GM18502 (cell line): Measurements from ENCODE around the gene NEAT1.

ENCODE experiments used
- ATAC-seq: cut with Tn5 transposase; IDR thresholded peaks from one replicate; pipeline ENCODE4 v1.9.1; 2021; ENCODE audit warnings: mild to moderate bottlenecking; ENCODE audit not compliant: unreplicated experiment, poor library complexity

The NEAT1 gene

DNA sequence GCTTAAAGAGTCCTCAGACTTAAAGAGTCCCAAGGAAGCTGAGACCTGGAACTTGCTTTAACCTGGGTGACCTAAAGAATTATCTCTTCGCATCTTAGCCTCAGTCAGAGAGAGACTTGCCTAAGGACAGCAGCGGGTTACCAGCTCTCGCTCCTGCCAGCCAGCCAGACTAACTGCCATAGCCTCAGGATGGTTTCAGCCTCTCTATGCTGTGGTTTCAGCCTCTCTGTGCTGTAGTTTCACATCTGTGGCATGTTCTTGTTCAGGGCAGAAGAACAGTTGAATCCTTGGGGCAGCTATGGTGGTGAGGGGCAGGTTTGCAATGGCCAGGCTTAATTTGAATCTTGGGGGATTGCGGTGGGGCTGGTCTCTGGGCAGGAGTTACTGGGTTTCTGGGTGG is 33.9 kb upstream of the NEAT1 start:
- ATAC-seq, result no peak

GRCh38 chr11:65389294-65389980 is 33.2 kb upstream of the NEAT1 start:
- no peak for ATAC-seq

GRCh38 chr11:65390099-65390941 is 32.3 kb upstream of the NEAT1 start:
- no peak for ATAC-seq

DNA sequence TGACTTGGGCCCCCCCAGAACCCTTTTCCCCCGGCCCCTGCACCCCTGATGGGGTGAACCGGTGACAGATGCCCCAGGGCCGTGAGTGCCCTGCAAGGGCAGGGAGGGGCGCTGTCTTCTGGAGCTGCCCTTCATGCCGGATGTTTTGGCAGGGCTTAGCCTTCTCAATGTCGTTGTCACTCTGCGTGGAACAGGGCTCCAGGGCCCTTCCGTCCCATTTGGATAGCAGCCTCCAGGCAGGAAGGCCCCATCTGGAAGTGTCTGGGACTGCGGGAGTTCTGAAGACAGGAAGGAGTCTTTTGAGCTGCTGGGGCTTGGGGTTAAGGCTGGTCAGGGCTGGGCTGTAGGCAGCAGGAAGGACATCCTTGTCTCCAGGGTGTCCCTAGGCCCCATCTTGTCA is 31.6 kb upstream of the NEAT1 start:
- no peak for ATAC-seq

DNA sequence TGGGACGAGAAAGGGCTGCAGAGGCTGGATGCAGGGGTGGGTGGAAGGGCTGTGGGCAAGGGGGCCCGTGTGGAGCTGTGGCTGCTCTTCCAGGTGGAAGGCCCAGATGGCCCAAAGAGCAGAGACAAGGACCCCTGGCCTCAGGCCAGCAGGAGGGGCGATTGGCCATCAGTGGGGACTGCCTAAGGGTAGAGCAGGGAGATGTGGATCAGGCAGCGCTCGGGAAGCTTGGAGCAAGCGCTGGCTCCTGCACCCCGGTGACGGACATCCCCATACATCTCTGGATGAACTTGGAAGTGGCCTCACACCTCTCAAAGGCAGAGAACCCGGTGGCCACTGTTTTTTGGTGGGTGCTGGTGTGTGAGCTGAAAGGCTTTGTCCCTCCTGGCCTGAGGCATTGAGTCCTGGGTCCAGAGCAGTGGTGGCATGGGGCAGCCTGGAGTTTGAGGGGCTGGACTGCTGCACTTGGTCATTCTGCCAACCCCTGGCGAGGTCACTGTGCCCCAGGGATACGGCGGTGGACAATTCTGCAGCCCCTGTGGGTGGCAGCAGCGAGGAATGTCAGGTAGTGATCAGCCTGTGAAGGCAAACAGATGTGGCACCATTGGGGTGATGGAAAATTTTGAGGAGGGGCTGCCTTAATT is 30.3 kb upstream of the NEAT1 start:
- no peak for ATAC-seq

DNA sequence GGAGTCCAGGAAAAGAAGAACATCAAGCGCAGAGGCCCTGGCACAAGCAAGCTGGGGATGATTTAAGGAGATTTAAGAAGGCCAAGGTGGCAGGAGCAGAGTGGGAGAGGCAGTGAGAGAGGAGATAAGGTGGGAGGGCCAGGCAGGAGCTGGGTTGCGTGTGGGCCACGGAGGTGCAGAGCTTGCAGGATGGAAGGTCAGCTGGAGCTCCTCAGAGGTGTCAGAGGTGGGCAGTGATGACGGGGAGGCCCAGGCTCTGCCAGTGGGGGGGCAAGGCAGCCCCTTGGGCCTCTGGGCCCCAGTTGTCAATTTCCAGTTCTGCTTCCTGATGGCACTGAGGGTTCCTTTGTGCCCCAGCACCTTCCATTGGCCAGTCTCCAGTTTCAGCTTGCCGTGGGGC is 29.7 kb upstream of the NEAT1 start:
- no peak for ATAC-seq

GRCh38 chr11:65393513-65394079 is 29.0 kb upstream of the NEAT1 start:
- ATAC-seq, result no peak

- no peak for ATAC-seq
These were observed 28.5 kb upstream of the NEAT1 start for GRCh38 chr11:65394125-65394536.

DNA sequence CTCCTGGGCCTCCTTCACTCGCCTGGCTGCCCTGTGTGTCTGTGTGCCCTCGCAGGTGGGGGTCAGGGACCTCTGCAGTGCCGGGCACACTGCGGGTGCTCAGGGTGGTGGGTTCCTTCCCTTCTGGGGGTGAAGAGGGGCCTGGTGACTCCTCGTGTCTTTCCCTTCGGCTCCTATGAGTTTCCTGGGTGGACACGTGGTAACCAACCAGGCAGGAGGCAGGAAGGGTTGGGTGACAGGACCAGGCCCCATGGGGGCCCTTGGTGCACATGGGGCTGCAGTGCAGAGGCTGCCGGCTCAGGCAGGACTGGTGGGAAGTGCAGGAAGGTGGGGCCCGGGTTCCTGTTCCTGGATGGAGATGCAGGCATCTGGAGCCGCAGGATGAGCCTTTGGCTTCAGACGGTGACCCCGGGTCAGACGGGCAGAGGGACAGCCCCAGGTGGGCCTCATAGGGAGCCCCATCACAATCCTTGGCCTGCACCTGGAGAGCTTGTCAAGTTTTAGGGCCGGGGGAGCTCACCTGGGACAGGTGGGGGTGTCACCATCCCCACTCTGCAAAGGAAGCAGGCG is 26.6 kb upstream of the NEAT1 start:
- ATAC-seq, result no peak

GRCh38 chr11:65396769-65397745 is 25.5 kb upstream of the NEAT1 start:
- no peak for ATAC-seq

GRCh38 chr11:65398362-65398910 is 24.2 kb upstream of the NEAT1 start:
- no peak for ATAC-seq

DNA sequence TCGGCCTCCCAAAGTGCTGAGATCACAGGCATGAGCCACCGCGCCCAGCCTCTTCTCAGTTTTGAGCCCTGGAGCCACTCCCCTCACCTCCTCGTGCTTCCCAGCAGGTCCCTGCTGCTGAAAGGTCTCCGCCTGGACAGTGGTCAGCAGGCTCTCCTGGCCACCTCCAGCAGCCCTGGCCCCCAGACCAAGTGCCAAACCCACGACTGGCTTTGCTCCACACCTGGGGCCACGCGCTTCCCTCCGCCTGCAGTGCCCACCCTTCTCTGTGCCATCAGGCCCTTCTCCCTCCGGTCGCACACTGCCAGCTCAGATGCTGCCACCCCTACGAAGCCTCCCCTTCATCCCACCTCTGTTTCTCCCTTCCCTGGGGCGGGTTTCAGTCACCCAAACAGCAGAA is 23.3 kb upstream of the NEAT1 start:
- no peak for ATAC-seq

GRCh38 chr11:65399845-65400244 is 22.8 kb upstream of the NEAT1 start:
- ATAC-seq, result no peak

DNA sequence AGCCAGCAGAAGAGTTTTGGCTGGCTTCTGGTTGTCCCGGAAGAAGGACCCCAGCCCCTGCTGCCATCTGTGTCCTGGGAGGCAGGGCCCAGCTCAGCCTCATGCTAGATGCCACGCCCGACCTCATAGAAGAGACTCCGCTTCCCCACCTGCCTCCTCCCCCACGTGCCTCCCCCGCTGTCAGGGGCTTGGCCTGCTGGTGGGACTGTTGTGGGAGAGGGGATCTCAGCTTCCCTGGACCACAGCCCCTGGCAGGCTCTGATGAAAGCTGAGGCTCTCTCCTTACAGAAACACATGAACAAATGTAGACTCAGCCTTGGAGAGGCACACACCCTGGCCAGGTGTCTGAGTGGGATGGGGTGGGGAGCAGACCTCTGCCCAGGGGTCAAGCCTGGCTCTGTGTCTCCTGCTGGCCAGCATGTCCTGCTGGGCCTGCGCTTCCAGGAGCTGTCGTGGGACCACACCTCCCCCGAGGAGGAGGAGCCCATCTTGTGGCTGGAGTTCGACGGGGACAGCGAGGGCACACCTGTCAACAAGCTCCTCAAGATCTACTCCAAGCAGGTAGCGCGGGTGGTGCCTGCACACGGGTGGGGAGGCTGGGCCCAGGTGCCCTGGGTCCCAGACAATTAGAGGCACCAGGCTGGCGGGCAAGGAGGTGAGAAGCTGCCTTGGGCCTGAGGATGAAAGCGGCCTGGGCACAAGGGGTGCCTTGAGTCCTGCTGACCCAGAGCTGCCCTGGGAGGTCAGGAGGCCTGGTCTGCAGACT is 22.1 kb upstream of the NEAT1 start:
- no peak for ATAC-seq

- no peak for ATAC-seq
These were observed 21.4 kb upstream of the NEAT1 start for GRCh38 chr11:65401073-65401802.

DNA sequence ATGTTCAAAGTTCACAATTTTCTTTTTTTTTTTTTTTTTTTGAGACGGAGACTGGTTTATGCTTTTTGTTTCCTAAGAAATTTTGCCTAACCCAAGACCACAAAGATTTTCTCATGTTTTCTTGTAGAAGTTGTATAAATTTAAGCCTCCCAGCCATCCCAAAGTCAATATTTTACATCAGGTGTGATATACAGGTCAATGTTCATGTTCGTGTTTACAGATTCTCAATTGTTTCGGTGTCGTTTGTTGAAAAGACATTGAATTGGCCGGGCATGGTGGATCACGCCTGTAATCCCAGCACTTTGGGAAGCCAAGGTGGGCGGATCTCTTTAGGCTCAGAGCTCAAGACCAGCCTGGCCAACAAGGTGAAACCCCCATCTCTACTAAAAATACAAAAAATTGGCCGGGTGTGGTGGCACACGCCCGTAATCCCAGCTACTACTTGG is 20.8 kb upstream of the NEAT1 start:
- ATAC-seq, result no peak

GRCh38 chr11:65402790-65403189 is 19.8 kb upstream of the NEAT1 start:
- no peak for ATAC-seq

GRCh38 chr11:65403607-65404121 is 18.9 kb upstream of the NEAT1 start:
- ATAC-seq, result no peak
